ENCODE measurements around the gene ZBTB42. TPM values are rescaled to one million over a fixed set of nuclear protein-coding genes. Genes with fewer than 3 reads are reported as not detected.
"Not testable (repeated sequence)": the region's sequence is repeated elsewhere in the genome, so short reads cannot be mapped to it uniquely, and the experiment has no call there.

ZBTB42 gene
- total and polyA plus RNA-seq, 5 donors = 5.3 to 7.7 (median 6.4) TPM

GRCh38 chr14:104827177-104828055 is 26.5 kb downstream of the ZBTB42 start:
- Histone ChIP-seq H3K27ac (ENCODE audit: low read length) (no peak overlapping the region), H3K4me1 (ENCODE audit: control insufficient read depth, insufficient read depth, low read length) (peaks cover 3% of the 10 kb centered on the region), H3K9me3 (ENCODE audit: control insufficient read depth, low read length) (no peaks in the 10 kb centered on the region), H3K27me3 (ENCODE audit: control insufficient read depth, insufficient read depth) (no peaks in the 10 kb centered on the region), H3K4me3 (ENCODE audit: low read length) (peak overlapping the region; percentile 63)
- DNase-seq = peak; percentile 49 to 80 (median 72)
- 6% methylated on average over 39 of the region's 39 CpGs for WGBS
- intact Hi-C loops (cut with DNase I) = loop anchor here in 1 of 4 donors (5.0 kb wide), 1 partner anchor 60 kb away; no protein-coding TSS in a partner anchor
- ATAC-seq = peak; percentile 39 to 61

DNA sequence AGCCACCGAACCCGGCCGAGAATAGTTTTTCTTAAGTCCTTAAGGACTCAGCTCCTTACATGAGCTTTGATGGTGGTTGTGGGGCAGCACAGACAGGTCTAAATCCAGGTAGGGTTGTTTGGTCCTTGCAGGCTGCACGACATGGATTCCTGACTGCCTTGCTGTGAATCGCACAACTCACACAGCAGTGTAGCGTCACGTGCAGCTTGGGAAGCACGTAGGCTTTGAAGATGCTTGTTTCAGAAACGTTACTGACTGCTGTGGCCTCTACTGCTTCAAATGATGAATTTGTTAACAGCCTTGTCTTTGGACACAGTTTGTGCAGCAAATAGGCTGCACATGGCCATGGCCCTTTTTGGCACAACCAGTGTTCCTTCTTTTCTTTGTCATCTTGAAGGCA is 29.9 kb downstream of the ZBTB42 start:
- H3K27ac ChIP-seq (ENCODE audit: low read length) = no peak overlapping the region
- WGBS = 57% methylated on average over 9 of the region's 9 CpGs
- no peak overlapping the region for H3K4me3 ChIP-seq (ENCODE audit: low read length)
- no peak for ATAC-seq
- peak in 1 of 3 donors; percentile 23 for DNase-seq
- H3K4me1 ChIP-seq (ENCODE audit: control insufficient read depth, insufficient read depth, low read length) = peaks cover under 1% of the 10 kb centered on the region
- H3K9me3 ChIP-seq (ENCODE audit: control insufficient read depth, low read length) = no peaks in the 10 kb centered on the region
- intact Hi-C loops (cut with DNase I) = no loop called here
- no peaks in the 10 kb centered on the region for H3K27me3 ChIP-seq (ENCODE audit: control insufficient read depth, insufficient read depth)

DNA sequence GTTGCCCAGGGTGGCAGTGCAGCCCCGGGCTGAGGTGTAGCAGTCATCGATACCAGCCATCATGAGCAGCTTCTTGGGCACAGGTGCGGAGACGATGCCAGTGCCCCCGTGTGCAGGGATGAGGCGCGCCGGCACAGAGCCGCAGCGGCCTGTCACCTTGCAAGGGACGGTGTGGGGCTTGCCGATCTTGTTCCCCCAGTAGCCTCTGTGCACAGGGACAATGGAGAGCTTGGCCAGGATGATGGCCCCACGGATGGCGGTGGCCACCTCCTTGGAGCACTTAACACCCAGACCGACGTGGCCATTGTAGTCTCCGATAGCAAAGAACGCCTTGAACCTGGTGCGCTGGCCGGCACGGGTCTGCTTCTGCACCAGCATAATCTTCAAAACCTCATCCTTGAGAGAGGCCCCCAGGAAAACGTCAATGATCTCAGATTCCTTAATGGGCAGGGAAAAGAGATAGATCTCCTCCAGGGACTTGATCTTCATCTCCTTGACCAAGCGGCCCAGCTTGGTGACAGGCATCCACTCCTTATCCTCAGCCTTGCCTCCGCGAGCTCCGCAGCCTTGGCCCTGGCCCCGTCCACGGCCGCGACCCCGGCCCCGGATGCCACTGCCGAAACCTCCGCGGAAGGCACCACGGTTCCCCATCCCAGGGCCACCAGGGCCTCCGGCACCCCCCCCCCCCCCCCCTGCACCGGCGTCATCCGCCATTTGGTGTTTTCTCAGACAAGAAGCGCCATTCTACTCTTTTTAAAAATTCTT is 35.5 kb downstream of the ZBTB42 start:
- H3K27me3 ChIP-seq (ENCODE audit: control insufficient read depth, insufficient read depth); H3K9me3 ChIP-seq (ENCODE audit: control insufficient read depth, low read length); H3K27ac ChIP-seq (ENCODE audit: low read length); ATAC-seq; intact Hi-C loops (cut with DNase I); H3K4me1 ChIP-seq (ENCODE audit: control insufficient read depth, insufficient read depth, low read length); H3K4me3 ChIP-seq (ENCODE audit: low read length): not testable (repeated sequence)
- 93% methylated on average over 39 of the region's 41 CpGs for WGBS
- DNase-seq = peak in 1 of 3 donors; percentile 31

- no peaks in the 10 kb centered on the region for H3K4me1 ChIP-seq (ENCODE audit: control insufficient read depth, insufficient read depth, low read length)
- intact Hi-C loops (cut with DNase I) = no loop called here
- no peaks in the 10 kb centered on the region for H3K9me3 ChIP-seq (ENCODE audit: control insufficient read depth, low read length)
- H3K4me3 ChIP-seq (ENCODE audit: low read length) = no peak overlapping the region
- 83% methylated on average over 1 of the region's 1 CpG for WGBS
- no peaks in the 10 kb centered on the region for H3K27me3 ChIP-seq (ENCODE audit: control insufficient read depth, insufficient read depth)
- no peak for DNase-seq
- no peak overlapping the region for H3K27ac ChIP-seq (ENCODE audit: low read length)
- no peak for ATAC-seq
These were observed 40.8 kb downstream of the ZBTB42 start for GRCh38 chr14:104841730-104842129.

- WGBS = 38% methylated on average over 13 of the region's 13 CpGs
- Histone ChIP-seq H3K27ac (ENCODE audit: low read length) (no peak overlapping the region), H3K4me3 (ENCODE audit: low read length) (no peak overlapping the region), H3K4me1 (ENCODE audit: control insufficient read depth, insufficient read depth, low read length) (no peaks in the 10 kb centered on the region), H3K27me3 (ENCODE audit: control insufficient read depth, insufficient read depth) (no peaks in the 10 kb centered on the region), H3K9me3 (ENCODE audit: control insufficient read depth, low read length) (no peaks in the 10 kb centered on the region)
- DNase-seq = no peak
- peak in 1 of 2 donors; percentile 34 for ATAC-seq
- intact Hi-C loops (cut with DNase I) = no loop called here
These were observed 42.1 kb downstream of the ZBTB42 start for GRCh38 chr14:104843006-104843405.

DNA sequence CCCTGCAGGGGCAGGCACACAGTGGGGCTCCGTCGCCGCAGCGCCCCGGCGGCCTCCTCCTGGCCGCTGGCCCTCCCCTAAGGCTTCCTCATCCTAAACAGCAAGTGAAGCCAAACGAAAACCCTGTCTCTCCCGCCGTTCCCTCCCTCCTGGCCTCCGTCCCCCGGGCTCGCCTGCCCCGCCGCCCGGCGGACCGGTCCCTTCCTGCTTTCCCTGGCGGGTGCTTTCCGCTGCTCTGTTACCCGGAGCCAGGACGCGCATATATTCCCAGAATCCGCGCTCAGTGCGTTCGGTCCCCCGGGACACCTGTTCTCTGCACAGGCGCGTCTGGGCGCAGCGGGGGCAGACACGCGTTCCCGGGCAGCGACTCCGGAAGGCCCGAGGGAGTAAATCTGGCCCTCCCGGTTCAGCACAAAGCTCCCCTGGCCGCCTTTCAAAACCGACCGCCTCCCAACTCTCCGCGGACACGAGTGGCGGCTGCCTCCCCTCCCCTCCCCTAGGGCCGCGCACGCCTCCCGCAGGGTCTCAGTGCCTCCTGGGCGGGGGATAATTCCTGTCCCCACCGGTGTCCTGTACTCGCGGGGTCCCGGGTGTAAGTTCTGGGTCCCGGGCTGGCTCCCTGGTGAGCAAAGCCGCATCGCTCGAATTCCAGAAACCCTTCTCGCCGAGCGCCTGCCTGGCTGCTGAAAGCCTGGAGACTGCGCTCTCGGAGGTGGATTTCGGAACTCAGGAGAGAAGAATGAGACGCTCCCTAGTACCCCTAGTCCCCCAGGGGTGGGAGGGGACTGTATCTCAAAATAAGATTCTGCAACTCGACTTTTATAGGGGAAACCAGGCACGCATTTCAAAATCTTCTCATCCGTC is 42.8 kb downstream of the ZBTB42 start:
- Histone ChIP-seq H3K4me1 (ENCODE audit: control insufficient read depth, insufficient read depth, low read length) (no peaks in the 10 kb centered on the region), H3K27ac (ENCODE audit: low read length) (no peak overlapping the region), H3K4me3 (ENCODE audit: low read length) (peak overlapping the region; percentile 42), H3K9me3 (ENCODE audit: control insufficient read depth, low read length) (no peaks in the 10 kb centered on the region), H3K27me3 (ENCODE audit: control insufficient read depth, insufficient read depth) (no peaks in the 10 kb centered on the region)
- intact Hi-C loops (cut with DNase I) = no loop called here
- ATAC-seq (peak; percentile 59 to 66), DNase-seq (peak in 2 of 3 donors; percentile 60 to 72)
- WGBS = under 1% methylated on average over 69 of the region's 69 CpGs

GRCh38 chr14:104844306-104845032 is 43.6 kb downstream of the ZBTB42 start:
- Histone ChIP-seq H3K4me3 (ENCODE audit: low read length) (peak overlapping the region; percentile 42), H3K27me3 (ENCODE audit: control insufficient read depth, insufficient read depth) (no peaks in the 10 kb centered on the region), H3K4me1 (ENCODE audit: control insufficient read depth, insufficient read depth, low read length) (no peaks in the 10 kb centered on the region), H3K9me3 (ENCODE audit: control insufficient read depth, low read length) (no peaks in the 10 kb centered on the region), H3K27ac (ENCODE audit: low read length) (no peak overlapping the region)
- DNase-seq = peak in 2 of 3 donors; percentile 32 to 34
- intact Hi-C loops (cut with DNase I) = no loop called here
- ATAC-seq = peak; percentile 19 to 50
- WGBS = 11% methylated on average over 27 of the region's 27 CpGs

- Histone ChIP-seq H3K4me3 (ENCODE audit: low read length) (no peak overlapping the region), H3K4me1 (ENCODE audit: control insufficient read depth, insufficient read depth, low read length) (no peaks in the 10 kb centered on the region), H3K9me3 (ENCODE audit: control insufficient read depth, low read length) (no peaks in the 10 kb centered on the region), H3K27me3 (ENCODE audit: control insufficient read depth, insufficient read depth) (no peaks in the 10 kb centered on the region), H3K27ac (ENCODE audit: low read length) (no peak overlapping the region)
- no peak for ATAC-seq
- DNase-seq = peak in 1 of 3 donors; percentile 40
- intact Hi-C loops (cut with DNase I) = no loop called here
- WGBS = 88% methylated on average over 4 of the region's 4 CpGs
These were observed 44.2 kb downstream of the ZBTB42 start for GRCh38 chr14:104845033-104845666.

DNA sequence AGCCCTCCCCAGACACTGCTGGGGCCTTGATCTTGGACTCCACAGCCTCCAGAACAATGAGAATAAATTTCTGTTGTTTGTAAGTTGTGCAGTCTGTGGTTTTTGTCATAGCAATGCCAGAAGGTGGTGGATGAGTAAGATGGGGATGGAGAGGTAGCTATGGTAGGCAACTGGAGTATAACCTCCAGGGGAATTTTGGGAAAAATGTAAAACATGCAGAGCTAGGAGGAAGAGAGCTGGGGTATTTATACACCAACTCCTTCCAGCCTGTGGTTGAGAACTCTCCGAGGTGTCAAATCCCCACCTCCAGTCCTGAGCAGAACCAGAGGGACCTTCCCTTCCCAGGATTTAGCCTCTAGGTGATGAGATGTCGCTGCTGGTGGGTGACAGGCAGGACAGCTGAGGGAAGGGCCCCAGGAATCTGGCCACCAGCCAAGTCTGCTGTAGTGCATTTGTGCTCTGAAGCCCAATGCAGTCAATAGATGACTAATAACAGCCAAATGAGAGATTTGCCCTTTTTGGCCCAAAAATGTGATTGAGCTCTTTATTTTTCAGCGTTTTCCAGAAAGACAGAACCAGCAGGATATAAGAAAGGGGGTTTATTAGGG is 45.0 kb downstream of the ZBTB42 start:
- 85% methylated on average over 3 of the region's 3 CpGs for WGBS
- intact Hi-C loops (cut with DNase I) = no loop called here
- no peaks in the 10 kb centered on the region for H3K9me3 ChIP-seq (ENCODE audit: control insufficient read depth, low read length)
- no peak for ATAC-seq
- H3K27me3 ChIP-seq (ENCODE audit: control insufficient read depth, insufficient read depth) = no peaks in the 10 kb centered on the region
- DNase-seq = no peak
- no peak overlapping the region for H3K27ac ChIP-seq (ENCODE audit: low read length)
- no peak overlapping the region for H3K4me3 ChIP-seq (ENCODE audit: low read length)
- no peaks in the 10 kb centered on the region for H3K4me1 ChIP-seq (ENCODE audit: control insufficient read depth, insufficient read depth, low read length)
